Upper lobe of left lung (tissue), 4 donors: ENCODE measurements around the gene FOXE3.

Source experiments
- POLR2AphosphoS5 ChIP-seq, 2 donors: sonication (generic); formaldehyde crosslinking; IDR thresholded peaks; one replicate each; pipeline ENCODE4 v1.5.1; 2017; ENCODE audit warnings: antibody characterized with exemption in 2 of 2
- TF ChIP-seq, protein P1 (sequence below), 6 experiments: fragments of 450-650 bp in 4 of 6; fragments of 200-600 bp in 2 of 6; sonication (generic) in 2 of 6; IDR thresholded peaks; one replicate each; pipeline ENCODE4 v1.5.1; 2016 to 2019; ENCODE audit warnings: antibody characterized with exemption in 6 of 6

DNA sequence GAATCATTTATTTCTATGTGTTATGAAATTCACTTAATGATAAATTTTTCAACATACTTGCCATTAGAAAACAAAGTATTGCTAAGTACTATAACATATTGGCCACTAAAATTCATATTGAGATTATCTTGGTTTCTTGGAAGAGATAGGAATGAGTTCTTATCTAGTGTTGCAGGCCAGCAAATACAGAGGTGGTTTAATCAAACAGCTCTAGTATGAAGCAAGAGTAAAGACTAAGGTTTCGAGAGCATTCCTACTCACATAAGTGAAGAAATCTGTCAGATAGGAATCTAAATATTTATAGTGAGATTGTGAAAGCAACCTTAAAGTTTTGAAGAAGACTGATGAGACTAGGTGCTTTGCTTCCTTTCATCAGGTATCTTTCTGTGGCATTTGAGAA is 37.9 kb upstream of the FOXE3 start:
- TF ChIP-seq, protein P1, sequence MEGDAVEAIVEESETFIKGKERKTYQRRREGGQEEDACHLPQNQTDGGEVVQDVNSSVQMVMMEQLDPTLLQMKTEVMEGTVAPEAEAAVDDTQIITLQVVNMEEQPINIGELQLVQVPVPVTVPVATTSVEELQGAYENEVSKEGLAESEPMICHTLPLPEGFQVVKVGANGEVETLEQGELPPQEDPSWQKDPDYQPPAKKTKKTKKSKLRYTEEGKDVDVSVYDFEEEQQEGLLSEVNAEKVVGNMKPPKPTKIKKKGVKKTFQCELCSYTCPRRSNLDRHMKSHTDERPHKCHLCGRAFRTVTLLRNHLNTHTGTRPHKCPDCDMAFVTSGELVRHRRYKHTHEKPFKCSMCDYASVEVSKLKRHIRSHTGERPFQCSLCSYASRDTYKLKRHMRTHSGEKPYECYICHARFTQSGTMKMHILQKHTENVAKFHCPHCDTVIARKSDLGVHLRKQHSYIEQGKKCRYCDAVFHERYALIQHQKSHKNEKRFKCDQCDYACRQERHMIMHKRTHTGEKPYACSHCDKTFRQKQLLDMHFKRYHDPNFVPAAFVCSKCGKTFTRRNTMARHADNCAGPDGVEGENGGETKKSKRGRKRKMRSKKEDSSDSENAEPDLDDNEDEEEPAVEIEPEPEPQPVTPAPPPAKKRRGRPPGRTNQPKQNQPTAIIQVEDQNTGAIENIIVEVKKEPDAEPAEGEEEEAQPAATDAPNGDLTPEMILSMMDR (IDR thresholded peaks at IDR 0.05): no peak
- TF ChIP-seq POLR2AphosphoS5 (IDR thresholded peaks at IDR 0.05): no peak
